Endodermal cell (in vitro differentiated cells): ENCODE data around the gene DHODH. TPM values are rescaled to one million over a fixed set of nuclear protein-coding genes. Genes with fewer than 3 reads are reported as not detected.

Source experiments
- DNase-seq: peaks from one replicate; pipeline ENCODE4 v3.0.0-alpha.2; 2017
- H3K27ac ChIP-seq: 2 replicates; pipeline ENCODE4 v1.5.1; 2013; ENCODE audit warnings: mild to moderate bottlenecking, low read depth, low read length, moderate library complexity
- H3K27me3 ChIP-seq: 2 replicates; pipeline ENCODE4 v1.6.1; 2013; ENCODE audit warnings: mild to moderate bottlenecking, low read length, moderate library complexity; ENCODE audit not compliant: insufficient read depth, control insufficient read depth, poor library complexity, severe bottlenecking
- H3K36me3 ChIP-seq: 2 replicates; pipeline ENCODE4 v1.7.0; 2013; ENCODE audit warnings: mild to moderate bottlenecking, low read length, moderate library complexity; ENCODE audit not compliant: control insufficient read depth, insufficient read depth
- H3K4me1 ChIP-seq: one replicate; pipeline ENCODE4 v1.7.0; 2013; ENCODE audit warnings: low read length; ENCODE audit not compliant: control insufficient read depth, insufficient read depth
- H3K4me3 ChIP-seq: 2 replicates; pipeline ENCODE4 v1.5.1; 2013; ENCODE audit warnings: mild to moderate bottlenecking, low read length, moderate library complexity
- H3K9ac ChIP-seq: 2 replicates; pipeline ENCODE4 v1.6.1; 2013; ENCODE audit warnings: mild to moderate bottlenecking, low read length, moderate library complexity; ENCODE audit not compliant: poor library complexity, severe bottlenecking; ENCODE audit errors: extremely low read depth
- H3K9me3 ChIP-seq: 2 replicates; pipeline ENCODE4 v1.6.1; 2013; ENCODE audit warnings: mild to moderate bottlenecking, low read length, moderate library complexity; ENCODE audit not compliant: control insufficient read depth
- H3K27ac Mint-ChIP-seq: 2 replicates; pipeline ENCODE4 v1.8.0; 2020; ENCODE audit warnings: mixed read lengths
- H3K27me3 Mint-ChIP-seq: 2 replicates; pipeline ENCODE4 v1.8.0; 2021; ENCODE audit warnings: mild to moderate bottlenecking, mixed read lengths; ENCODE audit not compliant: insufficient read depth
- H3K36me3 Mint-ChIP-seq: 2 replicates; pipeline ENCODE4 v1.8.0; 2020; ENCODE audit warnings: low read depth, mixed read lengths
- H3K4me1 Mint-ChIP-seq: 2 replicates; pipeline ENCODE4 v1.8.0; 2020; ENCODE audit warnings: mixed read lengths
- H3K4me3 Mint-ChIP-seq: 2 replicates; pipeline ENCODE4 v1.8.0; 2020; ENCODE audit warnings: mild to moderate bottlenecking, moderate library complexity, mixed read lengths
- H3K9me3 Mint-ChIP-seq: 2 replicates; pipeline ENCODE4 v1.8.0; 2020; ENCODE audit warnings: mild to moderate bottlenecking, mixed read lengths
- WGBS, 2 experiments: methylation state at CpG; one replicate each; pipeline versions ENCODE4 v1.1.5 to v1.1.7; 2013; ENCODE audit warnings: missing lambda C conversion rate in 2 of 2, mixed read lengths in 1 of 2; ENCODE audit not compliant: insufficient coverage in 1 of 2, insufficient read length in 1 of 2; 5-methylcytosine and 5-hydroxymethylcytosine counted together
- total RNA-seq, 2 donors: library from RNA; stranded (reverse); fragmentation: NEBNext Ultra II Directional in 1 of 2; extraction: Animal tissue kit (Norgen Biotek cat#: 25700) in 1 of 2; gene quantifications; 2 replicates in 1 of 2; 3 replicates in 1 of 2; pipeline ENCODE4 v1.2.1, GENCODE V29; 2021
- TF ChIP-seq, protein P1 (sequence below): fragments of 200-600 bp; sonication (generic); conservative IDR thresholded peaks from 2 replicates; pipeline ENCODE4 v1.5.0; 2021; ENCODE audit warnings: antibody characterized with exemption, mild to moderate bottlenecking

The DHODH gene
- total RNA-seq, 2 donors from 2014 or later = 15.5 to 17.4 TPM

DNA sequence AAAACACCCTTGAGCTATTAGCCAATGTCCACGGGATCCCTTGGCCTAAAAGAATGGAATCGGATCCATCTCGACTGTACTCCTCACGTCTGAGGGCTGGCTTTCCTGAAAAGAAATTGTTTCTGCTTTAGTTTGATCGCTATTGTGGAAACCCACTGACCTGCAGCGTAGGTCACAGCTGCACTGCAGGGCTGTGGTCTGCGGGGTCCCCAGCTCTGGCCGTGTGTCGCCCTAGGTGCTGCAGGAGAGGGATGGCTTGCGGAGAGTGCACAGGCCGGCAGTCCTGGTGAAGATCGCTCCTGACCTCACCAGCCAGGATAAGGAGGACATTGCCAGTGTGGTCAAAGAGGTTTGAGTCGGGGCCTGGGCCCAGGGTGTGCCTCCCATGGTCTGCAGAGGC, 13.6 kb downstream of the DHODH start:
- H3K9ac ChIP-seq = no peak overlapping the region
- Mint-ChIP-seq H3K9me3 (no peaks in the 10 kb centered on the region), H3K36me3 (peaks cover 36% of the 10 kb centered on the region), H3K4me1 (peaks cover 3% of the 10 kb centered on the region), H3K27me3 (no peaks in the 10 kb centered on the region), H3K4me3 (no peak overlapping the region), H3K27ac (no peak overlapping the region)
- peaks cover 34% of the 10 kb centered on the region for H3K36me3 ChIP-seq
- TF ChIP-seq, protein P1, sequence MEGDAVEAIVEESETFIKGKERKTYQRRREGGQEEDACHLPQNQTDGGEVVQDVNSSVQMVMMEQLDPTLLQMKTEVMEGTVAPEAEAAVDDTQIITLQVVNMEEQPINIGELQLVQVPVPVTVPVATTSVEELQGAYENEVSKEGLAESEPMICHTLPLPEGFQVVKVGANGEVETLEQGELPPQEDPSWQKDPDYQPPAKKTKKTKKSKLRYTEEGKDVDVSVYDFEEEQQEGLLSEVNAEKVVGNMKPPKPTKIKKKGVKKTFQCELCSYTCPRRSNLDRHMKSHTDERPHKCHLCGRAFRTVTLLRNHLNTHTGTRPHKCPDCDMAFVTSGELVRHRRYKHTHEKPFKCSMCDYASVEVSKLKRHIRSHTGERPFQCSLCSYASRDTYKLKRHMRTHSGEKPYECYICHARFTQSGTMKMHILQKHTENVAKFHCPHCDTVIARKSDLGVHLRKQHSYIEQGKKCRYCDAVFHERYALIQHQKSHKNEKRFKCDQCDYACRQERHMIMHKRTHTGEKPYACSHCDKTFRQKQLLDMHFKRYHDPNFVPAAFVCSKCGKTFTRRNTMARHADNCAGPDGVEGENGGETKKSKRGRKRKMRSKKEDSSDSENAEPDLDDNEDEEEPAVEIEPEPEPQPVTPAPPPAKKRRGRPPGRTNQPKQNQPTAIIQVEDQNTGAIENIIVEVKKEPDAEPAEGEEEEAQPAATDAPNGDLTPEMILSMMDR = no peak
- 95% methylated on average over 13 of the region's 13 CpGs for WGBS, 2 experiments
- H3K4me1 ChIP-seq = peaks cover 3% of the 10 kb centered on the region
- DNase-seq = no peak
- H3K27ac ChIP-seq = no peak overlapping the region
- no peak overlapping the region for H3K4me3 ChIP-seq
- no peaks in the 10 kb centered on the region for H3K9me3 ChIP-seq
- H3K27me3 ChIP-seq = no peaks in the 10 kb centered on the region

DNA sequence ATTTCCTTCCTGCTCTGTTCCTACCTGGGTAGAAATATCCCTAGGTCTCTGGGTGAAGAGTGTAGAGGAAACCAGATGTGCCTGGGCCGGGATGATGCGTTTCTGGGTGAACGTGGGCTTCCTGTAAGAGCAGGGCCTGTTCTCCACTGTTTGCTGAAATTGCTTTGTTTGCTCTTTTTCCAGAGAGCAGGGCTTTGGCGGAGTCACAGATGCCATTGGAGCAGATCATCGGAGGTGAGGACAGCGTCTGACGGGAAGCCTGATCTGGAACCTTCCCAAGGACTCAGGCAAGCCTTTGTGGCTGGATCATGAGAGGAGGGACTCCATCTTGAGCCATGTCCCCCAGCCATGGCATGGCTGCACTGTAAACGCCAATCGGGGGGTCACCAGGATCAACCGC, 15.4 kb downstream of the DHODH start:
- no peaks in the 10 kb centered on the region for H3K9me3 Mint-ChIP-seq
- H3K27me3 Mint-ChIP-seq = no peaks in the 10 kb centered on the region

DNA sequence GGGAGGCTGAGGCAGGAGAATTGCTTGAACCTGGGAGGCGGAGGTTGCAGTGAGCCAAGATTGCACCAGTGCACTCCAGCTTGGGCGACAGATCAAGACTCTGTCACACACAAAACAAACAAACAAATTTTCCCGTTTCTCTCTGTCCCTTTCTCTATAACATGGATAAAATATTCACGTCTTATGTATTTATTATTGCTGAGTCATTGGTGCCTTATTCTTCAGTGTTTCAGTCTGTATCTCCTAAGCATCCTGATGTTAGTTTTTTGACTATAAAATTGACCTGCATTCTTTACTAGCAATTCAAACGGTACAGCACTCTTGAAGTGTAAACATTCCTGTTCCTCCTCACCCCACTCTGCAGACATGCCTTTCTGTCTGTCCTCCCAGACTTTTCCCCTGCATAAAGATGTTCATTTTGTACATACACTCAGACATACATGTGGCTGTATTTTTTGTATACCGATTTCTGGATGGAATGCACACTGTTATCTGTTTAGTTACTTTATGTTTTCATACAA, 16.4 kb downstream of the DHODH start:
- Mint-ChIP-seq H3K9me3 (no peaks in the 10 kb centered on the region), H3K4me3 (no peak overlapping the region), H3K4me1 (no peaks in the 10 kb centered on the region), H3K27me3 (no peaks in the 10 kb centered on the region), H3K27ac (no peak overlapping the region), H3K36me3 (peaks cover 26% of the 10 kb centered on the region)
- Histone ChIP-seq H3K27me3 (no peaks in the 10 kb centered on the region), H3K4me3 (no peak overlapping the region), H3K27ac (no peak overlapping the region), H3K36me3 (peaks cover 29% of the 10 kb centered on the region), H3K4me1 (no peaks in the 10 kb centered on the region), H3K9ac (no peak overlapping the region), H3K9me3 (no peaks in the 10 kb centered on the region)
- DNase-seq = no peak
- 94 to 98% methylated on average over 5 to 6 of the region's 6 CpGs for WGBS, 2 experiments
- TF ChIP-seq, protein P1 = no peak

More for the DNA sequence above, 15.4 kb downstream of the DHODH start:
- H3K27me3 ChIP-seq = no peaks in the 10 kb centered on the region
- no peaks in the 10 kb centered on the region for H3K9me3 ChIP-seq
- Mint-ChIP-seq H3K4me3 (no peak overlapping the region), H3K27ac (no peak overlapping the region), H3K4me1 (peaks cover 3% of the 10 kb centered on the region), H3K36me3 (peaks cover 26% of the 10 kb centered on the region)
- no peak overlapping the region for H3K4me3 ChIP-seq
- DNase-seq = no peak
- TF ChIP-seq, protein P1 = no peak
- no peaks in the 10 kb centered on the region for H3K4me1 ChIP-seq
- 87 to 92% methylated on average over 8 to 10 of the region's 10 CpGs for WGBS, 2 experiments
- no peak overlapping the region for H3K27ac ChIP-seq
- no peak overlapping the region for H3K9ac ChIP-seq
- peaks cover 29% of the 10 kb centered on the region for H3K36me3 ChIP-seq
